Vagina (tissue), 2 donors: ENCODE results near the gene PSMB7.

Experiments
- POLR2A ChIP-seq, 2 donors: fragments of 450-650 bp; IDR thresholded peaks; one replicate each; pipeline ENCODE4 v1.6.1; 2017; ENCODE audit warnings: antibody characterized with exemption in 2 of 2, mild to moderate bottlenecking in 2 of 2, moderate library complexity in 2 of 2
- TF ChIP-seq, protein P1 (sequence below), 3 experiments: fragments of 450-650 bp in 2 of 3; fragments of 200-600 bp in 1 of 3; sonication (generic) in 1 of 3; IDR thresholded peaks; one replicate each; pipeline ENCODE4 v1.5.1; 2017 to 2019; ENCODE audit warnings: antibody characterized with exemption in 3 of 3, mild to moderate bottlenecking in 2 of 3, moderate library complexity in 2 of 3

DNA sequence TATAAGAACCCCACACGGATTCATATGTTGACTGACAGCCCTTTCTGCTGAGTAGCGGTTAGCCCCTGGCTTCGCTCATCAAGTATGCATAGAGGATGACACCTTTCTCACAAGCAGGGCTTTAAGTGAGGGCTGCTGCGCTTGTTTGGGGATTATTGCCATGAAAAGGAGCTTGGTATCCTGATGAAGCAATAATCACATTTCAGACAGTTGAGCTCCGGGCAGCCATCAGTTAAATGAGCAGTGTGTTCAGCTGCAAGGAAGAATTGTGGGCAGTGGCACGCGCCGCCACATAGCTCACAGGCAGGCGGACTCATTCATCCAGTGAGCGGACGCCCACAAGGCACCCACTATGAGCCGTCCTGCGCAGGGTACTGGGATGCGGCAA lies 79.9 kb downstream of the PSMB7 start:
- TF ChIP-seq, protein P1, sequence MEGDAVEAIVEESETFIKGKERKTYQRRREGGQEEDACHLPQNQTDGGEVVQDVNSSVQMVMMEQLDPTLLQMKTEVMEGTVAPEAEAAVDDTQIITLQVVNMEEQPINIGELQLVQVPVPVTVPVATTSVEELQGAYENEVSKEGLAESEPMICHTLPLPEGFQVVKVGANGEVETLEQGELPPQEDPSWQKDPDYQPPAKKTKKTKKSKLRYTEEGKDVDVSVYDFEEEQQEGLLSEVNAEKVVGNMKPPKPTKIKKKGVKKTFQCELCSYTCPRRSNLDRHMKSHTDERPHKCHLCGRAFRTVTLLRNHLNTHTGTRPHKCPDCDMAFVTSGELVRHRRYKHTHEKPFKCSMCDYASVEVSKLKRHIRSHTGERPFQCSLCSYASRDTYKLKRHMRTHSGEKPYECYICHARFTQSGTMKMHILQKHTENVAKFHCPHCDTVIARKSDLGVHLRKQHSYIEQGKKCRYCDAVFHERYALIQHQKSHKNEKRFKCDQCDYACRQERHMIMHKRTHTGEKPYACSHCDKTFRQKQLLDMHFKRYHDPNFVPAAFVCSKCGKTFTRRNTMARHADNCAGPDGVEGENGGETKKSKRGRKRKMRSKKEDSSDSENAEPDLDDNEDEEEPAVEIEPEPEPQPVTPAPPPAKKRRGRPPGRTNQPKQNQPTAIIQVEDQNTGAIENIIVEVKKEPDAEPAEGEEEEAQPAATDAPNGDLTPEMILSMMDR (IDR thresholded peaks at IDR 0.05), result no peak
- TF ChIP-seq POLR2A (IDR thresholded peaks at IDR 0.05), result no peak
